HG03521 (cell line): ENCODE data around the gene TOR3A.

Source experiments
- ATAC-seq: cut with Tn5 transposase; IDR thresholded peaks from one replicate; pipeline ENCODE4 v1.9.1; 2021; ENCODE audit warnings: mild to moderate bottlenecking, moderate library complexity; ENCODE audit not compliant: unreplicated experiment

Gene TOR3A

GRCh38 chr1:179061360-179062282 is 20.2 kb upstream of the TOR3A start:
- ATAC-seq, result no peak

GRCh38 chr1:179066471-179066870 is 15.4 kb upstream of the TOR3A start:
- no peak for ATAC-seq

GRCh38 chr1:179077396-179077795 is 4.5 kb upstream of the TOR3A start:
- no peak for ATAC-seq

- ATAC-seq, result no peak
Measured at GRCh38 chr1:179079113-179079761, 2.6 kb upstream of the TOR3A start.

- no peak for ATAC-seq
Measured at GRCh38 chr1:179080866-179081686, 794 bp upstream of the TOR3A start.

- ATAC-seq, result peak; percentile 17
Measured at GRCh38 chr1:179082333-179082998, 596 bp downstream of the TOR3A start.

GRCh38 chr1:179082999-179083335 is 1.1 kb downstream of the TOR3A start:
- ATAC-seq, result no peak

- ATAC-seq, result no peak
Measured at GRCh38 chr1:179083533-179083932, 1.7 kb downstream of the TOR3A start.

GRCh38 chr1:179087665-179088064 is 5.8 kb downstream of the TOR3A start:
- ATAC-seq, result no peak

- ATAC-seq, result no peak
Measured at GRCh38 chr1:179089827-179090482, 8.1 kb downstream of the TOR3A start.

- ATAC-seq, result no peak
Measured at GRCh38 chr1:179090522-179090921, 8.7 kb downstream of the TOR3A start.

- ATAC-seq, result no peak
Measured at GRCh38 chr1:179090923-179091322, 9.1 kb downstream of the TOR3A start.

GRCh38 chr1:179091691-179092165 is 9.9 kb downstream of the TOR3A start:
- no peak for ATAC-seq

- no peak for ATAC-seq
Measured at GRCh38 chr1:179092896-179093461, 11.1 kb downstream of the TOR3A start.

- ATAC-seq, result no peak
Measured at GRCh38 chr1:179094818-179095217, 12.9 kb downstream of the TOR3A start.

GRCh38 chr1:179095377-179095776 is 13.5 kb downstream of the TOR3A start:
- ATAC-seq, result no peak

- no peak for ATAC-seq
Measured at GRCh38 chr1:179095924-179096323, 14.1 kb downstream of the TOR3A start.

GRCh38 chr1:179099891-179100290 is 18.0 kb downstream of the TOR3A start:
- no peak for ATAC-seq

GRCh38 chr1:179101566-179101965 is 19.7 kb downstream of the TOR3A start:
- ATAC-seq, result no peak

- ATAC-seq, result no peak
Measured at GRCh38 chr1:179103999-179104398, 22.1 kb downstream of the TOR3A start.
